ENCODE measurements around the gene SLC44A3. TPM values are rescaled to one million over a fixed set of nuclear protein-coding genes. Genes with fewer than 3 reads are reported as not detected.

SLC44A3 gene
- total RNA-seq, 1 experiment from 2014 or later: 16.9 TPM

- H3K4me3 Mint-ChIP-seq (ENCODE audit: unreplicated experiment): no peak overlapping the region
- Histone ChIP-seq H3K4me1 (peaks cover 23% of the 10 kb centered on the region), H3K36me3 (ENCODE audit: control insufficient read depth, insufficient read depth, low read length) (no peaks in the 10 kb centered on the region), H3K4me3 (ENCODE audit: low read depth, low read length) (no peak overlapping the region), H3K9me3 (no peaks in the 10 kb centered on the region), H3K27me3 (replicated peaks; ENCODE audit: control insufficient read depth, insufficient read depth, low read length) (no peaks in the 10 kb centered on the region)
- peaks cover 36% of the 10 kb centered on the region for H3K4me1 Mint-ChIP-seq (ENCODE audit: low read depth, unreplicated experiment)
- CTCF ChIA-PET: no interaction called here
- no peaks in the 10 kb centered on the region for H3K9me3 Mint-ChIP-seq (ENCODE audit: unreplicated experiment)
- no TSS peak for BruUV-seq (replicated peaks)
- POLR2A ChIA-PET: no interaction called here
- TF ChIP-seq CTCF (IDR thresholded peaks at IDR 0.05; ENCODE audit: insufficient read depth in 1 of 2, low read depth in 1 of 2, low read length in 1 of 2, severe bottlenecking in 1 of 2, unreplicated experiment in 1 of 2): no peak
- no peak overlapping the region for H3K27ac Mint-ChIP-seq (ENCODE audit: unreplicated experiment)
- H3K27me3 Mint-ChIP-seq (ENCODE audit: insufficient read depth, unreplicated experiment): no peaks in the 10 kb centered on the region
- H3K36me3 Mint-ChIP-seq (ENCODE audit: insufficient read depth, unreplicated experiment): no peaks in the 10 kb centered on the region
- no peak for DNase-seq
- intact Hi-C loops (cut with micrococcal nuclease; ENCODE audit: unreplicated experiment): loop anchor here (1.0 to 5.0 kb wide), 2 partner anchors 109 to 325 kb away; no protein-coding TSS in a partner anchor
Measured at GRCh38 chr1:94806441-94806871, 13.7 kb upstream of the SLC44A3 start.

- Mint-ChIP-seq H3K9me3 (ENCODE audit: unreplicated experiment) (peaks cover 12% of the 10 kb centered on the region), H3K4me3 (ENCODE audit: unreplicated experiment) (no peak overlapping the region), H3K36me3 (ENCODE audit: insufficient read depth, unreplicated experiment) (peaks cover 5% of the 10 kb centered on the region), H3K27ac (ENCODE audit: unreplicated experiment) (no peak overlapping the region), H3K4me1 (ENCODE audit: low read depth, unreplicated experiment) (peaks cover 21% of the 10 kb centered on the region), H3K27me3 (ENCODE audit: insufficient read depth, unreplicated experiment) (no peaks in the 10 kb centered on the region)
- H3K9me3 ChIP-seq: no peaks in the 10 kb centered on the region
- no peaks in the 10 kb centered on the region for H3K36me3 ChIP-seq (ENCODE audit: control insufficient read depth, insufficient read depth, low read length)
- peak in 1 of 2 experiments; percentile 11 for TF ChIP-seq CTCF (IDR thresholded peaks at IDR 0.05; ENCODE audit: insufficient read depth in 1 of 2, low read depth in 1 of 2, low read length in 1 of 2, severe bottlenecking in 1 of 2, unreplicated experiment in 1 of 2)
- no peak overlapping the region for H3K4me3 ChIP-seq (ENCODE audit: low read depth, low read length)
- ChIA-PET POLR2A (no interaction called here), CTCF (interaction anchor here (0.7 to 1.2 kb wide), 2 partner anchors 58 to 326 kb away, joined by 3 read pairs; no protein-coding TSS in a partner anchor)
- intact Hi-C loops (cut with micrococcal nuclease; ENCODE audit: unreplicated experiment): loop anchor here (1.0 to 5.0 kb wide), 2 partner anchors 11 to 111 kb away; no protein-coding TSS in a partner anchor
- H3K27me3 ChIP-seq (replicated peaks; ENCODE audit: control insufficient read depth, insufficient read depth, low read length): no peaks in the 10 kb centered on the region
- peaks cover 19% of the 10 kb centered on the region; the same call in 1 of the 2 replicates for H3K4me1 ChIP-seq
- peak; percentile 54 to 74 for DNase-seq
- BruUV-seq (replicated peaks): no TSS peak
Measured at GRCh38 chr1:94807742-94808491, 12.2 kb upstream of the SLC44A3 start.

GRCh38 chr1:94808669-94809068 lies 11.5 kb upstream of the SLC44A3 start:
- H3K9me3 Mint-ChIP-seq (ENCODE audit: unreplicated experiment): peaks cover 20% of the 10 kb centered on the region
- BruUV-seq (replicated peaks): no TSS peak

More at GRCh38 chr1:94808669-94809068, 11.5 kb upstream of the SLC44A3 start:
- no peak for DNase-seq
- Mint-ChIP-seq H3K27me3 (ENCODE audit: insufficient read depth, unreplicated experiment) (no peaks in the 10 kb centered on the region), H3K27ac (ENCODE audit: unreplicated experiment) (no peak overlapping the region), H3K36me3 (ENCODE audit: insufficient read depth, unreplicated experiment) (peaks cover 5% of the 10 kb centered on the region), H3K4me1 (ENCODE audit: low read depth, unreplicated experiment) (peaks cover 20% of the 10 kb centered on the region), H3K4me3 (ENCODE audit: unreplicated experiment) (no peak overlapping the region)
- no peaks in the 10 kb centered on the region for H3K36me3 ChIP-seq (ENCODE audit: control insufficient read depth, insufficient read depth, low read length)
- intact Hi-C loops (cut with micrococcal nuclease; ENCODE audit: unreplicated experiment): loop anchor here (1.0 to 5.0 kb wide), 2 partner anchors 11 to 111 kb away; no protein-coding TSS in a partner anchor
- ChIA-PET POLR2A (no interaction called here), CTCF (no interaction called here)
- TF ChIP-seq CTCF (IDR thresholded peaks at IDR 0.05; ENCODE audit: insufficient read depth in 1 of 2, low read depth in 1 of 2, low read length in 1 of 2, severe bottlenecking in 1 of 2, unreplicated experiment in 1 of 2): no peak
- H3K4me3 ChIP-seq (ENCODE audit: low read depth, low read length): no peak overlapping the region
- H3K4me1 ChIP-seq: peaks cover 19% of the 10 kb centered on the region; the same call in 1 of the 2 replicates
- no peaks in the 10 kb centered on the region for H3K9me3 ChIP-seq
- no peaks in the 10 kb centered on the region for H3K27me3 ChIP-seq (replicated peaks; ENCODE audit: control insufficient read depth, insufficient read depth, low read length)
